Renal cortex interstitium (tissue), 11 donors: ENCODE measurements around the gene LSP1. TPM values are rescaled to one million over a fixed set of nuclear protein-coding genes. Genes with fewer than 3 reads are reported as not detected.
"Not testable (repeated sequence)": the region's sequence is repeated elsewhere in the genome, so short reads cannot be mapped to it uniquely, and the experiment has no call there.

ENCODE experiments used
- DNase-seq, 11 donors: peaks; one replicate each; pipeline ENCODE4 v3.0.0-alpha.2; 2013; ENCODE audit warnings: low read depth in 9 of 11, low spot score in 4 of 11; ENCODE audit errors: extremely low read depth in 1 of 11
- polyA plus RNA-seq, 3 donors: library from polyadenylated mRNA; unstranded; fragments of 120-200 nt; gene quantifications; one replicate each; pipeline ENCODE4 v1.2.1, GENCODE V29; 2013; ENCODE audit not compliant: insufficient read length in 3 of 3

The LSP1 gene
- polyA plus RNA-seq, 3 donors = 4.5 to 9.2 (median 7.9) TPM

DNA sequence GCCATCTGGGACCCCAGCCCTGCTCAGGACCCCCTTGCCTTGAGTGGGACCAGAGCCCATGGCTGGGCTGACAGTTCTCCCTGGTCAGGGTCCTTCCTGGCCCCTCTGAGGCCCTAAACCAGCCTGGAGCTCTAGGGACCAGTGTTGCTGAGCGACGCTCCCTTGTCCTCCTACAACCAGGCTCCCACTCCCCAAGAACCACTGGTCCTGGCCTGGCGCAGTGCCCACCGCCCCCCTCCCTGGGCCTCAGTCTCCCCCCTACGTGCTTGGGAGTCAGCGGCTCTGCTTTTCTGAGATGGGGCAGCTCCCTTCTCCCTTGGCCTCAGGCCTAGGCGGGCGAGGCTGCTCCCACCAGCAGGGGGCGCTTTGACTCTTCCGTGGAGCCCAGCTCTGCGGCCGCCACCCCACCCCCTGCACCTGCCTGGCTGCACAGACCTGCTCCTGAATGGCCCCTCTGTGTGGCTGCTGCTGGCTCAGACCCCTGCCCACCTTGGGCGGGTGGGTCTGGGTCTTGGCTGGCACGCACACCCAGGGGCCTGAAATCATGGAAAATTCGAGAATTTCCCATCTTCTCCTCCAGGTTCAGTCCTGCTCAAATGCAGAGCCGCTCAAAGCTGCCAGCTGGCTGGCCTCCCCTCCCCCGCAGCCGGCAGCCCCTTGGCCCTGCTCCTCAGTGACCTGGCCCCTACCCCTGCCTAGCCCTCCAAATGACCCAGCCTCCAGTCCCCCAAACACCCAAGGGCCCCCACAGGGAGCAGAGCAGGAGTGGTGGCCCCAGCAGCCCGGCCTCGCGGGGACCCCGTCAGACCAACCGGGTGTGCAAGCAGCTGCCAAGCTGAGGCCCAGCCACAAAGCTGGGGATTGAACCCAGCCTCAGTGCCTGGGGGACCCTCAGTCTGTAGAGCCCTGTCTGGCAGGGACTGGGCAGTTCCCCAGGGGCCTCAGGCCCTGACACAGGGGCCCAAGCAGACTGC is 29.7 kb downstream of the LSP1 start:
- DNase-seq = peak in 9 of 11 donors; percentile 58 to 82 (median 78)

DNA sequence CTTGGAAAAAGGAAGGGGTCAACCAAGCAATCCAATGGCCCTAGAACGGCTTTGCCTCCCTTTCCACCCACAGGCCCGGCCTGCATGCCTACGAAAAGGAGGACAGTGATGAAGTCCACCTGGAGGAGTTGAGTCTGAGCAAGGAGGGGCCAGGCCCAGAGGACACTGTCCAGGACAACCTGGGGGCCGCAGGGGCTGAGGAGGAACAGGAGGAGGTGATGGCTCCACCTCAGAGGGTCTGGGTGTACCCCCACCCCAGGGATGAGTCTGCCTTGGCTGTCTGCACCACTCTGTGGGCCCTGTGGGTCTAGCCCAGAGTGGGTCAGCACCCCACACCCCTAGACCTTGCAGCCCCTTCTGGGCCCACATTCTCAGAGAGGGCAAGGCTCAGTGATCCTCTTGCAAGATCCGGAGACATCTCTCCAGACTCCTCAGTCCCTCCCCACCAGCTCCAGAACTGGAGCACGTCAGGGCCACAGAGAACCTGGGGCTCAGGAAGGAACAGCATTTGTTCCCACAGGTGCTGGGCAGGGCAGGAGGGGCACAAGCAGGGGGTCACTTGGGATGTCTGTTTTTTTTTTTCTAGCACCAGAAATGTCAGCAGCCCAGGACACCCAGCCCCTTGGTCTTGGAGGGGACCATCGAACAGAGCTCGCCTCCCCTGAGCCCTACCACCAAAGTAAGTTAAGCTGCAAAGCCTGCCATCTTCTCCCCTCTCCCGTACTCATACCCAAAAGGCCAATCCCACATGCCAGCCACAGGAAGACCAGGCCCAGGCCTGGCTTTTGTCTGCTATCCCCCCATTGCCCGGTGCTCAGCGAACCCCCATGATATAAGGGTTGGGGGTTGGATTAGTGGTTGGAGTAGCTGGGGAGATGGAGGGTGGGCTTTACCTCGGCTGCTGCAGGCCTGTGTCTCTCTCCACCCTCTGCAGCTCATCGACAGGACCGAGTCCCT is 30.7 kb downstream of the LSP1 start:
- no peak for DNase-seq

DNA sequence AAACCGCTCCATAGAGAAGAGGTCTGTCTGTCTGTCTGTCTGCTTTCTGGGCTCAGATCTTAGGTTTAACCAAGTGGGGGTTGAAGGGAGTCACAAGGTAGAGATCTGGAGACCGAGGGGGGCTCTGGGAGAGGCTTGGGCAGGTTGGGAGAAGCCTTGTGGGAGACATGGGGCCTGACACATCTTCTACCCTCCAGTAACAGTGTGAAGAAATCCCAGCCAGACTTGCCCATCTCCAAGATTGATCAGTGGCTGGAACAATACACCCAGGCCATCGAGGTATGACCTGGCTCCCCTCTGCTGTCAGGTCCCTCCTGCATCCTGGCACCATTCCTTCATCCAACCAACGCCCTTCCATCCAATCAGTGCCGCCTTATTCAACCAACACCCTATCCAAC is 31.4 kb downstream of the LSP1 start:
- no peak for DNase-seq

DNA sequence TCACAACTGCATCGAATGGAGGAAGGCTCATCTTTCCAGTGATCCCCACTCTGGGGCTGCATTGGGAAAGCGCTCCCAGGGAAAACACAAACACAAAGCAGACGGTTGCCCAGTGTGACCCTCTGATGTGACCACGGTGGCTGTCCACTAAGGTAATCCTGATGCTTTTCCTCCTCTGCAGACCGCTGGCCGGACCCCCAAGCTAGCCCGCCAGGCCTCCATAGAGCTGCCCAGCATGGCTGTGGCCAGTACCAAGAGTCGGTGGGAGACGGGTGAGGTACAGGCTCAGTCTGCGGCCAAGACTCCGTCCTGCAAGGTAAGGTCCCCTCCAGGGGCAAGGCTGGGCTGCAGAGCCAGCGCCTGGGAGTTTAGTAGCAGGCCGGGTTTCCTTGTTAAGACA is 33.7 kb downstream of the LSP1 start:
- not testable (repeated sequence) for DNase-seq

DNA sequence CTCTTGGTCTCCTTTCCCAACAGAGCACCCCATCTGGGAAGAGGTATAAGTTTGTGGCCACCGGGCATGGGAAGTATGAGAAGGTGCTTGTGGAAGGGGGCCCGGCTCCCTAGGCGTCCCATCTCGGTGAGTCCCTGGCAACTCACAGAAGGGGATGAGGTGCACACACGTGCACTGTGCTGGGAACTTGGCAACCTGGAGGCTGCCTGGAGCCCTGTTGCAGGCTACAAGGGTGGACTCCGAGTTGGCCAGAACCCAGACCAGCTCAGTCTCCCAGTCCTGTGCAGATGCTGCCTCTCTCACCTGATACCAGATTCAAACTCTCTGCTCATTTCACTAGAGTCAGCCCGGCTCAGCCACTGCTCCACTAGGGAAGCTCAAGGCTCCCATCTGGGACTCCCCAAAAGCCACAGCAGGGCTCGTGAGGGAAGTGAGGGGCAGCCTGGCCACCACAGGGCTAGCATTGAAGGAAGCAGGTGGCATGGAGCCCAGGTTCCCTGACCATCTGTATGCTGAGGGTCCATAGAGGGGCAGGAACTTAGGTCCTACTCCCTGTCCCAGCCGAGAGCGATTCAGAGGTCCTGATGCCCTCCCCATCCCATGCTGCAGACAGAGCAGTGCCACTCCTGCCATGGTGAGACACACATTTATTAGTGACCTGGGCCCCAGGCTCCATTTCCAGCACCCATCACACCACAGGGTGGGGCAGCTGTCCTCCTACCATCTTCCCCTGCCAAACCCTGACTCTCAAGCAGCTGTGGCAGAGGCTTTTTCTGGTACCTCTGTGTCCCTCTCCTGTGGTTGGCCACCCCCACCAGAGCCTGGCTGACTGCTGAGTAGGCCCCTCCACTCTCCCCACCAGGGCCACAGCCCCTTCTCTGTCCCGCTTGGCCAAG is 34.8 kb downstream of the LSP1 start:
- DNase-seq = no peak

DNA sequence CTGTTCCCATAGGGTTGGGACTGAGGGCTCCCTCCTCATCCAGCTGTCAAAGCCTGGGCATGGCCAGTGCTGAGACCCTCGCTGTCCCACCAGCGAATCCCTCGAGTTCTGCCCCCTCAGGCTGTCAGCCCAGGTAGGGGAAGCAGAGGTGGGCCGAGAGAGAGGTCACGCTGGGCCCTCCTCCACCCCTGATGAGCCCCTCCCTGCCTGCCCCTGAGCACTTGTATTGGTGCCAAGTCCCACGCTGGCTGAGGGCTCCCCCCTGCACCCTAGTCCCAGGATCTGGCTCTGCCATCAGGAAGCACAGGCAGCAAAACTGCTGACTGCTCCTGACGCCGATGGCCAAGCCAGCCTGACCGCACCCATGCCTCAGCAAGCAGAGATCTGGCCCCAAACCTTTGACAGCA is 35.5 kb downstream of the LSP1 start:
- DNase-seq = no peak

DNA sequence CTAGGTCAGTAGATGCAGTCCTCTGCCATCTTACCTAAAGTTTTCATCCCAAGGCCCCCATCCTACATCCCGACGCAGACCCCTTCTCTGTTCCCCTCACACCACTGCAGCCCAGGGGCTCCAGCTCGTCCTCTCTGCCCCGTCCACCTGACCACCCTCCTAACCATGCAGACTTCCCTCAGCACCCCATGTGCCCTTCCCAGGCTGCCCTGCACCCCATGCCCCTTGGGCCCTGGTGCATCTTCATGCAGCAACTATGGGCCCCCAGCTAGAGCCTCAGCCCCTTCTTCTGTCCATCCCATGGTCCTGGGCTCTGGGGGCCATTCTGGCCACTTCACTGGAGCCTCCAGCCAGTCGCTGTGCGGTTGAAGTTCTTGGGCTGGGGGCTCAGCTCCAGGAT is 35.9 kb downstream of the LSP1 start:
- DNase-seq = no peak

DNA sequence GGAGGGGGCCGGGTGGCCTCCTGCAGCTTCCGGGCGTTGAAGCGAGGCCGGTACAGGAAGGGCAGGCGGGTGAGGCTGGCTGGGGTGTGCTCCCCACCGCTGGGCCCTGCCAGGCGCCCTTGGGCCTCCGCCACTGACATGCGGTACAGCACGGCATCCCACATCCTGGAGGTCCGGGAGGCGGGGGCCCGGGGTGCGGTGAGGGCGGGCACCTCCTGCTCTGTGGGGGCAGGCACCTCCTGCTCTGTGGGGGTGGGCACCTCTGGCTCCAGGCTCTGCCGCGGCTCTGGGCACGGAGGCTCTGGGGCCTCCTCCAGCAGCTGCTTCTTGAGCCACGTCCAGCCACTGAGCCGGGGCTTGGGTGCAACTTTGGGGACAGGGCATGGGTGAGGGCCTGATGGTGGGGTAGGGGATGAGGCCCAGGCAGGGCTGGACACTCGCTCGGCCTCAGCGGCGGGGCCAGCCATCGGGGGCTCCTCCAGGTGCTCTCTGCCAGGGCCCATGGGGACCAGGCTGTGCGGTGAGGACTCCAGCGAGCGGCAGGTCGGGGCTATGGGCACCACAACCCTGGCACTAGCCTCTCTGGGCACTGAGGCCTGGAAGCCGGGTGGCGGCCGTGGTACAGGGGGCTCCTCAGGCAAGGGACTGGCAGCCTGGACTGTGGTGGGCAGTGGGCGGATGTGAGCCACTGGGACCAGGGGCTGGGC is 36.5 kb downstream of the LSP1 start:
- DNase-seq = no peak

DNA sequence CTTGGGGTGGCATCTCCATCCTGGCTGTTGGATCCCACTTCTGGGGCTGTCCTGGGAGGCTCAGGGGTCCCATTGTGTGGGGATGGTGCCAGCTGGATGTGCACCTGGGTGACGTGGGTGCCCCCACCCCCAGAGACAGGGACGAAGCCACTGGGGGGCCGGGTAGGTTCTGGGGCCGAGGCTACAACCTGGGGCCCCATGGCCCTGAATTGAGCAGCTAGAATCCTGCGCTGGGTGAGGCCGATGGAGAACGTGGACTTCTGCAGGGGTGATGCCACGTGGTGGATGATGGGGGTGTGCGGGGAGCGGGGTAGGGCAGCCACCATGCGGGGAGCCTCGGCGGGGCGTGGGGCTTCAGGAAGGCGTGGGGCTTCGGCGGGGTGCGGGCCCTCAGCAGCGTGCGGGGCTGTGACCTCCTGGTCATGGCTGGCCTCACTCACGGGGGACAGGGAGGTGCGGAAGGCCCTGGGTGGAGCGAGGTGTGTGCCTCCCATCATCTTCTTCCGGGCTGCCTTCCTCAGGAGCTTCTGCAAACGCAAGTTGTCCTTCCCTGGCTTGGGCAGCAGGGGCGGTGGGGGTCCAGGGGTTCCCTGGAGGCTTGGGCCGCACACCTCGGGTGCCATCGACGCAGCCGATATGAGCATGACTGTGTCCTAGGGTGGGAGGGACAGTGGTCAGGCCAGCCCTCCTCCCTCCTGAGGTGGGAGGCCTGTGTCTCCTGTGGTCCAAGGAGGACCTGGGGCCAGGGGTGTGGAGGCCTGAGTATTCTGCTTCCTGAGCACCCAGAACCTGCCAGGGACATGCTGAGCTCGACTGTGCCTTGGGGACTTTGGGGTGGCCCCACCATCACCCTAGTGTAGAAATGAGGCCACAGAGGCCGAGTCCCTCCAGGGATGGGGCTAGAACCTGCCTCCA is 37.3 kb downstream of the LSP1 start:
- DNase-seq = no peak

DNA sequence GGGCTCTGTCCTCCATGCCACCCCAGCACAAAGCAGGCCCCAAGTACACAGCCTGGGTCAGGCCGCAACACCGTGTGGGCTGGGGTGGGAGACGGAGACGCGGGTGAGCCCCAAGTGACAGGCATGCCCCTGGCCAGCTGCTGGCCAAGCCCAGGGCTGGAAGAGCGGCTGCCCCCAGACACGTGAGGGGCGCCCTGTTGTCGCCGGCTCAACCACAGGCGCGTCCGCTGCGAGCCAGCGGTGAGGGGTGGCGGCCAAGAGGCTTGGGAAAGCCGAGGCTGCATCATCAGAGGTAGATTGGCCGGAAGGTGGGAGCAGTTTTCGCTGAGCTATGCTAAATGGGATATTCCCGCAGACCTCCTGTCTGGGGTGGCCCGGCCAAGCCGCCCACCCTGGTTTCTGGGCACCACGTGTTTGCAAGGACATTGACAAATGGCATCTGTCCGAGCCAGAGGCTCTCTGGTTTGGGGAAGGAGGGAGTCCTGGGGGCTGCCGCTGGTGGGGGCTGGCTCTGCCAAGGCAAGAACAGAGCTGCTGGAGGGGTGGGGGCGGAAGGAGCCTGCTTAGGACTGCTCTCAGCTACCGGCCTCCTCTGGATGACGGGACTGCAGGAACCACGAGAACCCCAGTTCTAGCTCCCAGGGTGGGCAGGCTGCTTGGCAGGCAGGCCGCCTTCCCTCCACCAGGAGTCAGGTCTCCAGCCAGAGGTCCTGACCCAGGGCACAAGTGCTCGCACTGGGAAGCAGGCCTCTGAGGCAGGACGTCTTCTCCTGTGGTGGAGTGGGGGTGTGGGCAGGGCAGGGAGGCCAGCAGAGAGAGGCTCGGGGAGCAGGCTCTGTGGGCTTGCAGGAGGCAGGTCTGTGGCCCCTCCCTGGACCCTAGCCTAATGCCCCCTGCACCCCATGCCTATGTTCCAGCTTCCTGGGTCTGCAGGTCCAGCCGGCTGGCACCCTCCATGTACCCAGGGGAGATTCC is 38.3 kb downstream of the LSP1 start:
- DNase-seq = no peak

DNA sequence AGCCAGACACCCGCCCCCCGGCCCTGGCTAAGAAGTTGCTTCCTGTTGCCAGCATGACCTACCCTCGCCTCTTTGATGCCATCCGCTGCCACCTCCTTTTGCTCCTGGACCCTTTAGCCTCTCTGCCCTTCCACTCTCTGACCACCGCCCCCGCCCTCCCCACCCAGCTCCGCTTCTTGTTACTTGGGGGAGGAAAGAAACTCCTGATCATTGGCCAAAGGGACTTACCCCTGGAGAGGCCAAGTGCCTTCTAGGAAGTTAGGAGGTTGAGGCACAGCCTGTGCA is 38.9 kb downstream of the LSP1 start, which contains the start of gene PRR33:
PRR33 (minus strand) TSS at position 65 of the 285 bp plus-strand sequence. CDS start 1,311 bp downstream, outside the sequence.
- DNase-seq = no peak

DNA sequence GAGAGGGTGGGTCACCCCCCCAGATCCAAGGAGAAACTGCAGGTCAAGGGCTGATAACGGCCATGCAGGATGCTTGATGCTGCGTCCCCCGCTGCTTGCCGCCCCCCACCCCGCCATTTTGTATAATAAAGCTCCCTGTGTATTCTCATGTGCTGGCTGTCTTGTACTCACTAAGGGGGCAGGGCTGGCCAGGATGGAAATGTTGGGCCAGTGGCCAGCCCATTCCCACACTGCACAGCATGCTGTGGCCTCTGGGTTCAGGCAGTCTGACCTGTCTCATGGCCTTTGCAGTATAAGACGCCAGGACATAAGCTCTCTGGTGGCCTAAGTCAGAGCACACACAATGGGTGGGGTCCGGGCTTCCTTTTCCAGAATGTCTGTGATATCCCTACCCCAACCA is 39.2 kb downstream of the LSP1 start:
- no peak for DNase-seq

DNA sequence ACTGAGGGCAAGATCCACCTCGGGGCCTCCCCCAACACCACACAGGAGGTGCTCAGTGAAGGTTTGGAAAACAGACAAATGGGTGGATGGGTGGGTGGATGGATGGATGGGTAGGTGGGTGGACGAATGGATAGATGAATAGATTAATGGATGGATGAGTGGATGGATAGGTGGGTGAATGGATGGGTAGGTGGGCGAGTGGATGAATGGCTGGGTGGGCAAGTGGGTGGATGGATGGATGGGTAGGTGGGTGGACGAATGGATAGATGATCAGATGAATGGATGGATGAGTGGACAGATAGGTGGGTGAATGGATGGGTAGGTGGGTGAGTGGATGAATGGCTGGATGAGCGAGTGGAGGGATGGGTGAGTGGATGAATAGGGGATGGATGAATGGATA is 39.7 kb downstream of the LSP1 start:
- no peak for DNase-seq

DNA sequence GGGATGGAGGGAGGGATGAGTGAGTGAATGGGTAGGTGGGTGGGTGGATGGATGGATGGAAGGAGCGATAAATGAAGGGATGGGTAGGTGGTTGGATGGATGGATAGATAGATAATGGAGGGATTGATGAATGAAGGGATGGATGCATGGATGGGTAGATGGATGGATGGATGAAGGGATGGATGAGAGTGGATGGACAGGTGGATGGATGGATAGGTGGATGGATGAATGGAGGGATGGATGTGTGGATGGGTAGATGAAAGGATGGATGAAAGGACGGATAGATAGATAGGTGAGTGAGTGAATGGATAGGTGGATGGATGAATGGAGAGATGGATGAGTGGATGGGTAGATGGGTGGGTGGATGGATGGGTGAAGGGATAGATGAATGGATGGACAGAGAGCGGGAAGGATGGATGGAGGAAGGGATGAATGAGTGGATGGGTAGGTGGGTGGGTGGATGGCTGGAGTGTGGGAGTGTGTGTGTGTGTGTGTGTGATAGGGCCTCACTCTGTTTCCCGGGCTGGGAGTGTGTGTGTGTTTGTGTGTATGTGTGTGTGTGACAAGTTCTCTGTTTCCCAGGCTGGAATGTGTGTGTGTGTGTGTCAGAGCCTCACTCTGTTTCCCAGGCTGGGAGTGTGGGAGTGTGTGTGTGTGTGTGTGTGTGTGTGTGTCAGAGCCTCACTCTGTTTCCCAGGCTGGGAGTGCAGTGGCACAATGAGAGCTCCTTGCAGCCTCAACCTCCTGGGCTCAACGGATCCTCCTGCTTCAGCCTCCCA is 40.9 kb downstream of the LSP1 start:
- no peak for DNase-seq

DNA sequence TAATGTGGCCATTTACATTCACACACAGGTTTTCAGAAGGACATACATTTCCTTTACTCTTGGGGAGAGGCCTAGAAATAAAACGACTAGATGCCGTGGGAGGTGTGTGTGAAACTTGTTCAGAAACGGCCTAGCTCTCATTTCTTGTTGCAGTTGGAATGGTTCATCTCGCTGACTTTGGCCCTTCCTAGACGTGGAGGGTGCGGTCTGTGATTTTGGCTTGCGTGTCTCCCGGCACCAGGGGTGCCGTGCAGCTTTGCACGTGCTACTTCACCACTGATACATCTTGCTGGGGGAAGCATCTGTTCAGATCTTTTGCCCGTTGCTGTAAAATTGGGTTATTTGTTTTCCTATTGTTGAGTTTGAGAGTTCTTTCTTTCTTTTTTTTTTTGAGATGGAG is 41.9 kb downstream of the LSP1 start:
- DNase-seq = no peak

DNA sequence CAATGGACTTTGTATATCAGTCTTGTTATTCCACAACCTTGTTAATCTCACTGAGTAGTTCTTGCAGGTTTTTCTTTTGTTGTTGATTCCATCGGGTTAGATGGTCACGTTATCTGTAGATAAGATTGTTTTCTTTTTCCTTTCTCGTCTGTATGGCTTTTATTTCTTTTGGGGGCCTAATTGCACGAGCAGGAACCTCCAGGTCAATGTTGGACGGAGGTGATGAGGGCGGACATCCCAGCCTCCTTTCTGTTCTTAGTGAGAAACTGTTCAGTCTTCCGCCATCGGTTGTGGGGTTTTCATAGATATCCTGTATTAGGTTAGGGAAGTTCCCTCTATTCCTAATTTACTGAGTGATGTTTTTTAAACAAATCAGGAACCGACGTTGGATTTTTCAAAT is 43.6 kb downstream of the LSP1 start:
- DNase-seq = no peak
